Suprapubic skin (tissue), 4 donors: ENCODE results near the gene CIPC. TPM values are rescaled to one million over a fixed set of nuclear protein-coding genes. Genes with fewer than 3 reads are reported as not detected.

Source experiments
- DNase-seq, 2 donors: peaks; one replicate each; pipeline ENCODE4 v3.0.0-alpha.2; 2019; ENCODE audit warnings: low spot score in 2 of 2
- H3K27ac ChIP-seq: fragments of 200-600 bp; sonication (generic); one replicate; pipeline ENCODE4 v1.5.1; 2019
- H3K27me3 ChIP-seq: fragments of 200-600 bp; sonication (generic); one replicate; pipeline ENCODE4 v1.5.1; 2019
- H3K36me3 ChIP-seq: fragments of 200-600 bp; sonication (generic); one replicate; pipeline ENCODE4 v1.5.1; 2019
- H3K4me1 ChIP-seq: fragments of 200-600 bp; sonication (generic); one replicate; pipeline ENCODE4 v1.5.1; 2019
- H3K4me3 ChIP-seq: fragments of 200-600 bp; sonication (generic); one replicate; pipeline ENCODE4 v1.5.1; 2019; ENCODE audit warnings: mild to moderate bottlenecking
- H3K9me3 ChIP-seq: fragments of 200-600 bp; sonication (generic); one replicate; pipeline ENCODE4 v1.5.1; 2019
- CTCF ChIP-seq, 2 donors: fragments of 200-600 bp in 1 of 2; fragments of 450-650 bp in 1 of 2; sonication (generic) in 1 of 2; IDR thresholded peaks; one replicate each; pipeline ENCODE4 v1.5.1; 2016 to 2019; ENCODE audit warnings: antibody characterized with exemption in 2 of 2, mild to moderate bottlenecking in 1 of 2, moderate library complexity in 1 of 2
- EP300 ChIP-seq: sonication (generic); formaldehyde crosslinking; IDR thresholded peaks from one replicate; pipeline ENCODE4 v1.6.1; 2017; ENCODE audit warnings: antibody characterized with exemption
- POLR2A ChIP-seq, 2 donors: fragments of 450-650 bp; IDR thresholded peaks; one replicate each; pipeline ENCODE4 v1.6.1; 2017; ENCODE audit warnings: antibody characterized with exemption in 2 of 2, mild to moderate bottlenecking in 2 of 2, moderate library complexity in 2 of 2
- POLR2AphosphoS5 ChIP-seq, 3 donors: sonication (generic); formaldehyde crosslinking; IDR thresholded peaks; one replicate each; pipeline ENCODE4 v1.6.1; 2017; ENCODE audit warnings: antibody characterized with exemption in 3 of 3
- WGBS: methylation state at CpG from one replicate; pipeline ENCODE4 v1.1.5; 2018; 5-methylcytosine and 5-hydroxymethylcytosine counted together
- total RNA-seq, 4 donors: library from RNA; depleted of rRNA; stranded (reverse); fragments of >200 nt; gene quantifications; one replicate each; pipeline ENCODE4 v1.1.0, GENCODE V29; 2016

Gene CIPC
- total RNA-seq, 4 donors from 2014 or later, result 47.2 to 79.0 (median 53.9) TPM

GRCh38 chr14:77155083-77155482 lies 57.0 kb downstream of the CIPC start:
- peak in 1 of 2 donors; percentile 40 for DNase-seq
- Histone ChIP-seq H3K9me3 (no peaks in the 10 kb centered on the region), H3K4me1 (peaks cover 11% of the 10 kb centered on the region), H3K36me3 (no peaks in the 10 kb centered on the region), H3K27ac (no peak overlapping the region), H3K27me3 (peaks cover 36% of the 10 kb centered on the region), H3K4me3 (no peak overlapping the region)
- WGBS, result 55% methylated on average over 2 of the region's 2 CpGs
- TF ChIP-seq POLR2AphosphoS5 (IDR thresholded peaks at IDR 0.05) (no peak), CTCF (IDR thresholded peaks at IDR 0.05) (no peak), EP300 (no peak), POLR2A (IDR thresholded peaks at IDR 0.05) (no peak)

- H3K27me3 ChIP-seq, result peaks cover 37% of the 10 kb centered on the region
- H3K27ac ChIP-seq, result no peak overlapping the region
- DNase-seq, result peak in 1 of 2 donors; percentile 41
- H3K4me3 ChIP-seq, result no peak overlapping the region
- peaks cover 11% of the 10 kb centered on the region for H3K4me1 ChIP-seq
- no peaks in the 10 kb centered on the region for H3K36me3 ChIP-seq
- TF ChIP-seq POLR2A (IDR thresholded peaks at IDR 0.05) (no peak), CTCF (IDR thresholded peaks at IDR 0.05) (no peak), EP300 (no peak), POLR2AphosphoS5 (IDR thresholded peaks at IDR 0.05) (no peak)
- 66% methylated on average over 11 of the region's 11 CpGs for WGBS
- H3K9me3 ChIP-seq, result no peaks in the 10 kb centered on the region
Measured at GRCh38 chr14:77157740-77158139, 59.7 kb downstream of the CIPC start.

GRCh38 chr14:77158175-77158881 lies 60.3 kb downstream of the CIPC start:
- WGBS, result 13% methylated on average over 18 of the region's 18 CpGs
- DNase-seq, result peak in 1 of 2 donors; percentile 74

GRCh38 chr14:77158882-77159255 lies 60.8 kb downstream of the CIPC start:
- WGBS, result 54% methylated on average over 2 of the region's 2 CpGs
- no peaks in the 10 kb centered on the region for H3K9me3 ChIP-seq

More at GRCh38 chr14:77158175-77158881, 60.3 kb downstream of the CIPC start:
- H3K4me3 ChIP-seq, result no peak overlapping the region
- peaks cover 32% of the 10 kb centered on the region for H3K27me3 ChIP-seq
- no peak overlapping the region for H3K27ac ChIP-seq
- peaks cover 11% of the 10 kb centered on the region for H3K4me1 ChIP-seq
- no peaks in the 10 kb centered on the region for H3K9me3 ChIP-seq
- no peak for TF ChIP-seq CTCF (IDR thresholded peaks at IDR 0.05)
- no peaks in the 10 kb centered on the region for H3K36me3 ChIP-seq

More at GRCh38 chr14:77158882-77159255, 60.8 kb downstream of the CIPC start:
- TF ChIP-seq EP300 (no peak), CTCF (IDR thresholded peaks at IDR 0.05) (no peak), POLR2AphosphoS5 (IDR thresholded peaks at IDR 0.05) (no peak), POLR2A (IDR thresholded peaks at IDR 0.05) (no peak)
- no peak overlapping the region for H3K4me3 ChIP-seq
- no peaks in the 10 kb centered on the region for H3K36me3 ChIP-seq
- no peak for DNase-seq
- H3K27me3 ChIP-seq, result peaks cover 27% of the 10 kb centered on the region
- H3K27ac ChIP-seq, result no peak overlapping the region
- H3K4me1 ChIP-seq, result peaks cover 11% of the 10 kb centered on the region
